ENCODE data around the gene MRPL45.

Gene MRPL45

DNA sequence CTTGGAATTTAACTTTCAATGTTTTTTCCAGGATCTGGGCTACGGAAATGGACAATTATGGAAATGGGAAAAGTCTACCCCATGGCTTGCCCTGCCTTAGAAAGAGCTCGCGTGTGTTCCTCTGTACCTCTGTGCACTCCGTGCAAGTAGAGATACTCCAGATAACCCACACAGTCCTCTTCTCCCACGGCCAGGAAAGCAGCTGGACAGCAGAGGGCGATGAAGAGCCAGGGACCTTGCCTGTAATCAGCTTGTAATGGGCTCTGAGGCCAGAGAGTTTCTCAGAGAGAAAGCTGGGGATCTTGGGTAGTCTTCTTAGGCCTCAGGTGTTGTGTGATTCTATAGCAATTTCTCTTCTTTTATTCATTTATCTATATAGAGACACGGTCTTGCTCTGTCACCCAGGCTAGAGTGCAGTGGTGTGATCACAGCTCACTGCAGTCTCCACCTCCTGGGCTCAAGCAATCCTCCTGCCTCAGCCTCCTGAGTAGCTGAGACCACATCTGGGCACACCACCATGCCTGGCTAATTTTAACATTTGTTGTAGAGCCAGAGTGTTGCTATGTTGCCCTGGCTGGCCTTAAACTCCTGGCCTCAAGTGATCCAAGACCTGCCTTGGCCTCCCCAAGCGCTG, 52.2 kb downstream of the MRPL45 start:
- DNase-seq (ENCODE audit: low read depth), result peak; percentile 65

DNA sequence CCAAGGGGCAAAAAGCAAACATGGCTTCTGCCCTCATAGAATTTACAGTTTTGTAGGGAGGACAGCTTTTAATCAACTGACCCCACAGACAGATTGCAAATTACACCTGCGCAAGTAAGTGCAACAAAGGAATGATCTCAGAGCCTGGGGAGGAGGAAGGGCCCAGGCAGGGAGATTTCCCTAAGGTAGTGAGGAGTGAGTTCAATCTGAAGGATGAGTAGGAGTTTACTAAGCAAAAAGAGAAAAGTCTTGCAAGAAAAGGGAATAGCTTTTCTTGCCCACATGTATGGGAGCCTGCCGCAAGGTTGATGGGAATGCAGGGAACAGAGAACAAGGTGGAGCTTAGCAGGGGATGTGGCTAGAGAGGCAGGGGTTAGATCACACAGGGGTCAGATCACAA, 53.1 kb downstream of the MRPL45 start:
- DNase-seq (ENCODE audit: low read depth), result no peak

DNA sequence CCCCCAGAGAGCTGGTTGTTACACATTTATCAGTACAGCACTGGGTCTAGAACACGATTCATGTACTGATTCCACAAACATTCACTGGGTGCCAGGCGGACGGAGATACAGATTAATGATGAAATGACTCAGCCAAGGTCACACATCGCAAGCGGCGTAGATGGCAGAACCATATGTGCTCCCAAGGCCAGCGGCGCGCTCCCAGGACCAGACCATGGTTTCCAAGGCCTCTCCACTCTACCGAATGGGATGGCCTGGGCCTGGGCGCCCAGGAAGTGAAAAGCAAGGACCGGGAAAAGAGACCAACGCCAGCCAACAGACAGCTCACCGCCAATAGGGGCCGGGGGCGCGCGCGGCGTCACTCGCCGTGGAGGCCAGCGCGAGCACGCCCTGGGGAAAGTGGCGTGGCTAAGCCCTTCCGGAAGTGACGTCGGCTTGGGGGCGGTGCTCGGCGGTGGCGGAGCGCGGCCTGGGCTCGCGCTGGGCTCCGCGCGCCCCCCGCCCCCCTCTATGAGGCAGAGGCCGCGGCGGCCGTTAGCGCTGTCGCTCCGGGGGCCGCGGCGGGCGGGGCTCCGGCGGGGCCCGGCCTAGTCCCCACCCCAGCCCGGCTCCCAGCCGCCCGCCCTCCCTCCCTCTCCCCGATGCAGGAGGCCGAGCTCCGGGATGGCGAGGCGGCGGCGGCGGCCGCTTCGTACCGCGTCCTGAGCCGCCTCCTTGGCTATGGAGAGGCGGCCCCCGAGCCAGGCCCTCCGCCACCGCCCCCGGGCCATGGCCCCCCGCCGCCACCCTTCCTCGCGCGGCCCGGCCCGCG, 54.6 kb downstream of the MRPL45 start, which contains the start of gene SOCS7:
SOCS7 (plus strand) TSS at position 433 of the 811 bp plus-strand sequence; CDS start at position 642, 209 bp downstream.
- peak; percentile 88 for DNase-seq (ENCODE audit: low read depth)

- no peak for DNase-seq (ENCODE audit: low read depth)
Observed at GRCh38 chr17:38352245-38353085, 55.5 kb downstream of the MRPL45 start.

- DNase-seq (ENCODE audit: low read depth), result no peak
Observed at GRCh38 chr17:38353086-38353604, 56.2 kb downstream of the MRPL45 start.

- no peak for DNase-seq (ENCODE audit: low read depth)
Observed at GRCh38 chr17:38353668-38354067, 56.7 kb downstream of the MRPL45 start.

DNA sequence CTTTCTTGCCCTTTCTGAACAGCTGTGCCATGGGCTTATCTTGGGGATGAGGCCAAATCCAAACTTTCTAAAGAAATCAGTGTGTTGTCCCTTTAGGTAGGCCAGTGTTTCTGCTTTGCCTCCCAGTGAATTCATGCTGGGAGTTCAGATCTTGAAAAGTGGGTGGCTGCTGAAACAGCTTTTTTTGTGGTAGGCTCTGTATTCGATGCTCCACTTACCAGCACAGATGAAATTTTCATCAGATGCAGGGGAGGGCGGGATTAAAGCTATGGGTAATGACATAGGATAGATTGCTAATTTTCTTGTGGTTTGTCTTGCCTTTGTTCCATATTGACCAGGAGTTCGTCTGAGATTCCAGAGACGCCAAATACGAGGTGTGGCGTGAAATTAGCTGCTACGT, 57.5 kb downstream of the MRPL45 start:
- no peak for DNase-seq (ENCODE audit: low read depth)

GRCh38 chr17:38355251-38355650, 58.3 kb downstream of the MRPL45 start:
- no peak for DNase-seq (ENCODE audit: low read depth)

GRCh38 chr17:38357486-38358123, 60.6 kb downstream of the MRPL45 start:
- no peak for DNase-seq (ENCODE audit: low read depth)

DNA sequence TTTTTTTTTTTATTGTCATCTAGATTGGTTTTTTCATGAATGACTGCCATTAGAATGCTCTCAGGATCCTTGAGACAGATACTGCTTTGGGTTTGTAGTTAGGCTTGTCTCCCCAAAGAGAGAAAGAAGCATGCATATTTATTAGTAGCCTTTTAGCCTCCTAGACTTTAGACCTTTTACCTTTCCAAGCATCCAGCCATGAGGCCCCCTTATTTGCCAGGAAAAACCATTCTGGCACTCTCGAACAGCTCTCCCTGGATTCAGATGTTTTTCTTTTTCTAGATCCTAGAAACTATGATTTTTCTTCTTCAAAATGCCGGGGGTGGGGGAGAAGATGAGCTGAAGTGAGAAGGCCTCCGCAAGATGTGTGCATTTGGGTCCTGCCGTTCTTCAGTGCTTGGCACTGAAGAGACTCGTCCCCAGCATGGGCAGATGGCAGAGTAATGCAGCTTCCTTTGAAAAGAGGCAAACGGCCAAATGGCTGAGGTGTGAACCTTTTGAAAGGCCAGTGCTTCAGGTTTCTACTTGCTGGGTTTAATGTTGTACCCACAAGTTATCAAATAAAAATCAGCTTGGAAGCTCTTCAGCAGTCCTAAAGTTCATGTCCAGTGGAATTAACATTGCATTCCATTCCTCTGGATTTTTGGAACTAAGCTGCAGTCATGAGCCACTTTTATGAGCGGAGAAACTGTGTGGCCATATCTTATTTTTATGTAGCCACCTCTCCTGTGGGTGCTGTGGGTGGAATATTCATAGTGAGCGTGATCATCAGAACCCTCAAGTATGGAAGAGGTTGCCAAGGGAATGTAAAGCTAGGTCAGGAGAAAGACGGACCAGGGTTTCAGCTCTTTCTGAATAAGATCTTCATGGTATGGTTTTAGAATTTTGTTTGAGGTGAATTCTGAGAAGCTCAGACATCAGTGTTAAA, 61.9 kb downstream of the MRPL45 start:
- DNase-seq (ENCODE audit: low read depth), result no peak

DNA sequence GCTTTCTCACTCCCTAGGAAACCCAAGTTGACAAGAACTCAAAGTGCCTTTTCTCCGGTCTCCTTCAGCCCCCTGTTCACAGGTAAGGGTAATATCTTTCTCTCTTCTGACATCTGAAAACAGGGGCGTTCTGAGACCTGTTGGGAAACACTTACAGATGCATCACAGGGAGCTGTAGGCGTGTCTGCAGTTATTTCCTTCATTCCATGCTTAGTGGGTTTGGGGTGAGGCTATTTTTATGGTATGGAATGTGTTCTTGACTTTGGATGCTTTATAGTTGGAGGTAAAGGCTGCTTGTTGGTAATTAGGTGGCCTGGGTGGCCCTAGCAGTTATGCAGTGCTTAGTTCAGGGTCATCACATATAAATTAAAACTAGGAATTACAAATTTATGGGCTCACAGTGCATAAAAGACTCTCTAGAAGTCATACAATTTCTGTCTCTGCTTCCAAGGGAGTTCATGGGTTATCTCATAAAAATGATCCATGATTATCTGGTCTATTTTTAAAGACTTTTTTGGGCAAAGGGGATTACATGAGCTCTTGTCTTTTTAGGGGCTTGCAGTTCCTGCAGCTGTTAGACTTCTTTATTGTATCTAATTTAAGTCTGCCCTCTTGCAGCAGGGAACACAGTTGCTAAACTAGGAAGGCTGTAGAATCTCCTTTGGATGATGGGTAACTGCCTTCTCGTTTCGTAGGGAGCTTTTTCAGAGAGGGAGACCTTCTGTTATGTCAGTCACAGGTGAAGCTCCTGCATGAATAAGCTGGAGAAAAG, 64.9 kb downstream of the MRPL45 start:
- no peak for DNase-seq (ENCODE audit: low read depth)

GRCh38 chr17:38363016-38363415, 66.0 kb downstream of the MRPL45 start:
- no peak for DNase-seq (ENCODE audit: low read depth)

DNA sequence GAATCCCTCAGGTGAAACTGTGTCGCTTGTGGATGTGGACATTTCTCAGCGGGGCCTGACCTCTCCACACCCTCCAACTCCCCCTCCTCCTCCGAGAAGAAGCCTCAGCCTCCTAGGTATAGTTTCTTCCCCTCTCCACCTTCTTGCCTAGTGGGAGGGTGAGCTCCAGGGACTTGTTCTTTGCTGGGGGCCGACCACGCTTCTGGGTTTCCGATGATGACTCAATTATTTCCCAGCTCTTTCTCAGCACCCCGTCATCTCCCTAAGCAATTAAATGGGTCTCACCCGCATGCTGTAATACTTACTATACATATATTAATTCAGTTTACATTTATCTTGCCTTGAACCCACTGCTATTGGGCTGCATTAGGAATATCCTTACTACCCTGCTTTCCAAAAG, 67.8 kb downstream of the MRPL45 start:
- no peak for DNase-seq (ENCODE audit: low read depth)

DNA sequence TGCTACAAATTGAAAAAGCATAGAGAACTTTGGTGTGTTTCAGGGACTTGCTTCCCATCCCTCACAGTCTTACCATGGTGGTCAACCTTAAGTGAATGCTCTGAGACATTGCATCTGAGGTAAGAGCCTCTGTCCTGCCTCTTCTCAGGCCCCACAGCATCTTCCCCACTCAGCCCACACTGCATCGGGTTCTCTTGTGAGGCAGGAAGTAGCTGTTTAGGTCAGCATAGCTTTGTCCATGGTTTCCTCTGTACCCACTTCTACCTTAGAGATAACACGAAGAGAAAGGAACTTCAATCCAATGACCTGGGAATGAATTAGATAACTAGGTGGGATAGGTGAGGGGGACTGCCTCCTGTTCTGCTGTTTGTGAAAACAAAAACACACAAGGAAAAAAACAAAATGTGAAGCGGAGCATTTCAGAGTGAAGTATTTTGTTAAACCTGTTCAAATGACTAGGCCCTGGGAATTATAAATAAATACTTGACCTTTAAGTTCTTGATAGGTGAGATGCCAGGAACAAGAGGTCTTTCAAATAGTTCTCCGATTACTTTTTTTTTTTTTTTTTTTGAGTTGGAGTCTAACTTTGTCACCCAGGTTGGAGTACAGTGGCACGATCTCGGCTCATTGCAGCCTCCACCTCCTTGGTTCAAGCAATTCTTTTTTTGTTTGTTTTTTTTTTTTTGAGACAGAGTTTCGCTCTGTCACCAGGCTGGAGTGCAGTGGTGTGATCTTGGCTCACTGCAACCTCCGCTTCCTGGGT, 72.3 kb downstream of the MRPL45 start:
- no peak for DNase-seq (ENCODE audit: low read depth)
